Central memory CD8-positive, alpha-beta T cell (primary cell): ENCODE measurements around the gene ACVR1C.

ENCODE experiments used
- ATAC-seq: fragments of 150-1000 bp; cut with Tn5 transposase; replicated peaks from 2 replicates; pipeline ENCODE4 v1.10.0; 2022; ENCODE audit warnings: mild to moderate bottlenecking, moderate FRiP score, moderate number of reproducible peaks; ENCODE audit not compliant: poor library complexity, severe bottlenecking; ENCODE audit errors: extremely low read depth
- DNase-seq, 2 donors: peaks; one replicate each; pipeline ENCODE4 v3.0.0; 2021; ENCODE audit warnings: low spot score in 2 of 2
- H3K27ac Mint-ChIP-seq: one replicate; pipeline ENCODE4 v1.8.0; 2022; ENCODE audit warnings: low read depth, mild to moderate bottlenecking, moderate library complexity, mixed read lengths
- H3K27me3 Mint-ChIP-seq: one replicate; pipeline ENCODE4 v1.8.0; 2022; ENCODE audit warnings: mixed read lengths
- H3K36me3 Mint-ChIP-seq: one replicate; pipeline ENCODE4 v1.8.0; 2022; ENCODE audit warnings: mild to moderate bottlenecking, moderate library complexity, mixed read lengths; ENCODE audit not compliant: insufficient read depth
- H3K4me1 Mint-ChIP-seq: one replicate; pipeline ENCODE4 v1.8.0; 2022; ENCODE audit warnings: mixed read lengths
- H3K4me3 Mint-ChIP-seq: one replicate; pipeline ENCODE4 v1.8.0; 2022; ENCODE audit warnings: mild to moderate bottlenecking, moderate library complexity, mixed read lengths
- H3K9me3 Mint-ChIP-seq: one replicate; pipeline ENCODE4 v1.8.0; 2022; ENCODE audit warnings: mixed read lengths

The ACVR1C gene

GRCh38 chr2:157628477-157629415 is at the start of gene ACVR1C:
Gene ACVR1C, minus strand, starts transcription at chr2:157628864. Its CDS starts 220 bp downstream, at chr2:157628644.
- H3K4me1 Mint-ChIP-seq: peaks cover 8% of the 10 kb centered on the region
- no peaks in the 10 kb centered on the region for H3K9me3 Mint-ChIP-seq
- DNase-seq (peak; percentile 47 to 49), ATAC-seq (peak; percentile 86)
- no peaks in the 10 kb centered on the region for H3K27me3 Mint-ChIP-seq
- H3K4me3 Mint-ChIP-seq: peak within 1 kb of the TSS; percentile 89
- peak within 1 kb of the TSS; percentile 57 for H3K27ac Mint-ChIP-seq
- H3K36me3 Mint-ChIP-seq: peaks cover 2% of the 10 kb centered on the region

GRCh38 chr2:157677941-157678340 is 49.3 kb upstream of the ACVR1C start:
- no peaks in the 10 kb centered on the region for H3K4me1 Mint-ChIP-seq
- DNase-seq: no peak
- peaks cover 32% of the 10 kb centered on the region for H3K27me3 Mint-ChIP-seq
- no peak overlapping the region for H3K4me3 Mint-ChIP-seq
- ATAC-seq: no peak
- no peaks in the 10 kb centered on the region for H3K9me3 Mint-ChIP-seq
- H3K36me3 Mint-ChIP-seq: no peaks in the 10 kb centered on the region
- no peak overlapping the region for H3K27ac Mint-ChIP-seq

GRCh38 chr2:157672129-157672528 is 43.5 kb upstream of the ACVR1C start:
- Mint-ChIP-seq H3K9me3 (no peaks in the 10 kb centered on the region), H3K36me3 (no peaks in the 10 kb centered on the region), H3K27me3 (peaks cover 36% of the 10 kb centered on the region), H3K4me1 (no peaks in the 10 kb centered on the region), H3K27ac (no peak overlapping the region), H3K4me3 (no peak overlapping the region)
- ATAC-seq (no peak), DNase-seq (no peak)

GRCh38 chr2:157662401-157662800 is 33.7 kb upstream of the ACVR1C start:
- no peak for DNase-seq
- Mint-ChIP-seq H3K36me3 (no peaks in the 10 kb centered on the region), H3K27ac (no peak overlapping the region)

GRCh38 chr2:157661776-157662175 is 33.1 kb upstream of the ACVR1C start:
- H3K4me3 Mint-ChIP-seq: no peak overlapping the region
- H3K27ac Mint-ChIP-seq: no peak overlapping the region
- DNase-seq (no peak), ATAC-seq (no peak)
- H3K36me3 Mint-ChIP-seq: no peaks in the 10 kb centered on the region
- H3K27me3 Mint-ChIP-seq: no peaks in the 10 kb centered on the region
- H3K9me3 Mint-ChIP-seq: no peaks in the 10 kb centered on the region
- H3K4me1 Mint-ChIP-seq: no peaks in the 10 kb centered on the region

More at GRCh38 chr2:157662401-157662800, 33.7 kb upstream of the ACVR1C start:
- no peak for ATAC-seq
- no peaks in the 10 kb centered on the region for H3K27me3 Mint-ChIP-seq
- H3K9me3 Mint-ChIP-seq: no peaks in the 10 kb centered on the region
- H3K4me3 Mint-ChIP-seq: no peak overlapping the region
- H3K4me1 Mint-ChIP-seq: no peaks in the 10 kb centered on the region

GRCh38 chr2:157657858-157658257 is 29.2 kb upstream of the ACVR1C start:
- DNase-seq: no peak
- Mint-ChIP-seq H3K36me3 (no peaks in the 10 kb centered on the region), H3K4me1 (no peaks in the 10 kb centered on the region), H3K27ac (no peak overlapping the region), H3K4me3 (no peak overlapping the region), H3K27me3 (peaks cover 12% of the 10 kb centered on the region), H3K9me3 (no peaks in the 10 kb centered on the region)
- no peak for ATAC-seq

GRCh38 chr2:157657101-157657500 is 28.4 kb upstream of the ACVR1C start:
- no peak overlapping the region for H3K4me3 Mint-ChIP-seq

GRCh38 chr2:157644776-157645175 is 16.1 kb upstream of the ACVR1C start:
- no peaks in the 10 kb centered on the region for H3K36me3 Mint-ChIP-seq
- DNase-seq (no peak), ATAC-seq (no peak)
- no peaks in the 10 kb centered on the region for H3K4me1 Mint-ChIP-seq
- H3K27ac Mint-ChIP-seq: no peak overlapping the region
- peaks cover 19% of the 10 kb centered on the region for H3K27me3 Mint-ChIP-seq
- no peaks in the 10 kb centered on the region for H3K9me3 Mint-ChIP-seq
- H3K4me3 Mint-ChIP-seq: no peak overlapping the region

More at GRCh38 chr2:157657101-157657500, 28.4 kb upstream of the ACVR1C start:
- peaks cover 12% of the 10 kb centered on the region for H3K27me3 Mint-ChIP-seq
- H3K9me3 Mint-ChIP-seq: no peaks in the 10 kb centered on the region
- ATAC-seq (no peak), DNase-seq (no peak)
- H3K36me3 Mint-ChIP-seq: no peaks in the 10 kb centered on the region
- no peaks in the 10 kb centered on the region for H3K4me1 Mint-ChIP-seq
- no peak overlapping the region for H3K27ac Mint-ChIP-seq

- no peak overlapping the region for H3K27ac Mint-ChIP-seq
- peaks cover 13% of the 10 kb centered on the region for H3K27me3 Mint-ChIP-seq
- H3K4me3 Mint-ChIP-seq: no peak overlapping the region
- peaks cover 2% of the 10 kb centered on the region for H3K36me3 Mint-ChIP-seq
- ATAC-seq (no peak), DNase-seq (no peak)
- H3K4me1 Mint-ChIP-seq: peaks cover 8% of the 10 kb centered on the region
- H3K9me3 Mint-ChIP-seq: no peaks in the 10 kb centered on the region
These were observed 3.2 kb upstream of the ACVR1C start for GRCh38 chr2:157631861-157632260.

GRCh38 chr2:157627594-157628476 is 829 bp downstream of the ACVR1C start:
- peaks cover 8% of the 10 kb centered on the region for H3K4me1 Mint-ChIP-seq
- H3K27ac Mint-ChIP-seq: peak overlapping the region; percentile 57
- ATAC-seq (peak; percentile 38), DNase-seq (no peak)
- H3K9me3 Mint-ChIP-seq: no peaks in the 10 kb centered on the region
- peak overlapping the region; percentile 89 for H3K4me3 Mint-ChIP-seq
- H3K36me3 Mint-ChIP-seq: peaks cover 2% of the 10 kb centered on the region
- peaks cover under 1% of the 10 kb centered on the region for H3K27me3 Mint-ChIP-seq

GRCh38 chr2:157625296-157625695 is 3.4 kb downstream of the ACVR1C start:
- peaks cover 8% of the 10 kb centered on the region for H3K4me1 Mint-ChIP-seq
- no peak overlapping the region for H3K27ac Mint-ChIP-seq
- H3K27me3 Mint-ChIP-seq: peaks cover 24% of the 10 kb centered on the region
- peak overlapping the region; percentile 18 for H3K4me3 Mint-ChIP-seq
- ATAC-seq (no peak), DNase-seq (no peak)
- H3K9me3 Mint-ChIP-seq: no peaks in the 10 kb centered on the region
- H3K36me3 Mint-ChIP-seq: peaks cover 2% of the 10 kb centered on the region

GRCh38 chr2:157620956-157621355 is 7.7 kb downstream of the ACVR1C start:
- H3K4me1 Mint-ChIP-seq: no peaks in the 10 kb centered on the region
- no peak overlapping the region for H3K27ac Mint-ChIP-seq
- DNase-seq (no peak), ATAC-seq (no peak)
- H3K4me3 Mint-ChIP-seq: no peak overlapping the region
- no peaks in the 10 kb centered on the region for H3K36me3 Mint-ChIP-seq
- no peaks in the 10 kb centered on the region for H3K9me3 Mint-ChIP-seq
- H3K27me3 Mint-ChIP-seq: peaks cover 67% of the 10 kb centered on the region
